Endothelial cell of umbilical vein (primary cell): Measurements from ENCODE around the gene TTLL11. TPM values are rescaled to one million over a fixed set of nuclear protein-coding genes. Genes with fewer than 3 reads are reported as not detected.

Source experiments
- BruUV-seq: library from RNA; stranded (reverse); fragments of 400-500 nt; replicated peaks from 2 replicates; lab custom pipeline; 2021; lab: Mats Ljungman, UMichigan
- CTCF ChIA-PET: fragments of 300-600, 350-600 bp; sonication (Branson Sonifier 250); formaldehyde crosslinking; loops from one replicate; lab custom pipeline; 2021; ENCODE audit warnings: antibody characterized with exemption, inconsistent platforms; lab: Charles Lee
- POLR2A ChIA-PET: fragments of 300-600, 350-600 bp; sonication (Branson Sonifier 250); formaldehyde crosslinking; loops from one replicate; lab custom pipeline; 2021; ENCODE audit warnings: antibody characterized with exemption, inconsistent platforms; lab: Charles Lee
- DNase-seq: peaks from one replicate; pipeline ENCODE4 v3.0.0-alpha.2; 2011; ENCODE audit warnings: low read depth, low spot score
- FAIRE-seq: peaks from 2 replicates; lab custom pipeline; 2011; peaks lifted over from hg19 to GRCh38; lab: Jason Lieb, UNC
- H2AFZ ChIP-seq: 2 replicates; pipeline ENCODE4 v1.6.0; 2012; ENCODE audit warnings: low read depth, low read length, control low read depth, inconsistent platforms
- H3K27ac ChIP-seq: 2 replicates; pipeline ENCODE4 v1.5.1; 2011; ENCODE audit warnings: low read depth, mild to moderate bottlenecking, control low read depth, low read length, moderate library complexity; ENCODE audit not compliant: insufficient read depth
- H3K27me3 ChIP-seq, 2 experiments: 2 replicates each; pipeline versions ENCODE4 v1.6.0 to v1.6.1; 2011; ENCODE audit warnings: low read length in 2 of 2, mixed read lengths in 1 of 2; ENCODE audit not compliant: control insufficient read depth in 2 of 2, insufficient read depth in 2 of 2
- H3K36me3 ChIP-seq, 2 experiments: 2 replicates in 1 of 2; 3 replicates in 1 of 2; pipeline ENCODE4 v1.5.1; 2011; ENCODE audit warnings: low read length in 2 of 2, mild to moderate bottlenecking in 1 of 2, moderate library complexity in 1 of 2; ENCODE audit not compliant: control insufficient read depth in 2 of 2, insufficient read depth in 2 of 2; ENCODE audit errors: extremely low read depth in 1 of 2
- H3K4me1 ChIP-seq: 3 replicates; pipeline ENCODE4 v1.5.1; 2011; ENCODE audit warnings: mild to moderate bottlenecking, low read length; ENCODE audit not compliant: control insufficient read depth, insufficient read depth; ENCODE audit errors: extremely low read depth
- H3K4me2 ChIP-seq: 2 replicates; pipeline ENCODE4 v1.6.1; 2011; ENCODE audit warnings: low read length, control low read depth, mixed read lengths; ENCODE audit not compliant: insufficient read depth
- H3K4me3 ChIP-seq, 3 experiments: fragments of 200-600 bp in 1 of 3; sonication (generic), shearing (Covaris generic) in 1 of 3; replicated peaks in 1 of 3; 2 replicates each; pipeline ENCODE4 v1.5.1; 2011 to 2016; ENCODE audit warnings: control low read depth in 3 of 3, low read length in 3 of 3, mild to moderate bottlenecking in 2 of 3, inconsistent platforms in 1 of 3, low read depth in 1 of 3, moderate library complexity in 1 of 3; ENCODE audit not compliant: insufficient read depth in 1 of 3
- H3K79me2 ChIP-seq: 2 replicates; pipeline ENCODE4 v1.6.0; 2012; ENCODE audit warnings: low read length, inconsistent platforms; ENCODE audit not compliant: control insufficient read depth, insufficient read depth
- H3K9ac ChIP-seq: replicated peaks from 2 replicates; pipeline ENCODE3; 2011; ENCODE audit warnings: low read length, control low read depth; ENCODE audit not compliant: insufficient read depth; ENCODE audit errors: extremely low read depth
- H3K9me1 ChIP-seq: replicated peaks from 3 replicates; pipeline ENCODE4 v1.6.0; 2011; ENCODE audit warnings: mild to moderate bottlenecking, low read length; ENCODE audit not compliant: control insufficient read depth, insufficient read depth; ENCODE audit errors: extremely low read depth
- H3K9me3 ChIP-seq: replicated peaks from 2 replicates; pipeline ENCODE4 v1.5.1; 2012; ENCODE audit warnings: low read length, inconsistent platforms; ENCODE audit not compliant: control insufficient read depth, insufficient read depth
- H4K20me1 ChIP-seq: replicated peaks from 2 replicates; pipeline ENCODE3; 2011; ENCODE audit warnings: mild to moderate bottlenecking, low read length; ENCODE audit not compliant: control insufficient read depth, insufficient read depth; ENCODE audit errors: extremely low read depth
- EZH2 ChIP-seq: IDR thresholded peaks from 2 replicates; pipeline ENCODE4 v1.6.1; 2012; ENCODE audit warnings: borderline replicate concordance, low read depth, mild to moderate bottlenecking, moderate library complexity, low read length, inconsistent platforms; ENCODE audit not compliant: severe bottlenecking
- FOS ChIP-seq: IDR thresholded peaks from 2 replicates; pipeline ENCODE4 v1.6.1; 2011; ENCODE audit warnings: mild to moderate bottlenecking, low read length, moderate library complexity, borderline replicate concordance; ENCODE audit not compliant: insufficient read depth
- GATA2 ChIP-seq: IDR thresholded peaks from 2 replicates; pipeline ENCODE4 v1.7.0; 2011; ENCODE audit warnings: low read depth, mild to moderate bottlenecking, moderate library complexity, mixed read lengths, low read length; ENCODE audit not compliant: insufficient read length, insufficient read depth
- JUN ChIP-seq: IDR thresholded peaks from 2 replicates; pipeline ENCODE4 v1.6.1; 2011; ENCODE audit warnings: borderline replicate concordance, low read depth; ENCODE audit not compliant: insufficient read length, insufficient read depth
- MYC ChIP-seq: IDR thresholded peaks from one replicate; pipeline ENCODE4 v1.6.1; 2011; ENCODE audit warnings: mild to moderate bottlenecking, low read depth, low read length
- POLR2A ChIP-seq: IDR thresholded peaks from 2 replicates; pipeline ENCODE4 v1.6.1; 2012; ENCODE audit warnings: low read depth, mild to moderate bottlenecking, control low read depth, low read length
- POLR2AphosphoS5 ChIP-seq: IDR thresholded peaks from 2 replicates; pipeline ENCODE4 v1.6.1; 2012; ENCODE audit warnings: low read depth, mild to moderate bottlenecking, control low read depth, low read length, moderate library complexity; ENCODE audit not compliant: insufficient read depth
- dilution Hi-C: fragments of 300-500 bp; cut with MboI; formaldehyde crosslinking; loops from one replicate; pipeline ENCODE4 v1.15.0; 2019; ENCODE audit warnings: low sequenced_read_pairs; ENCODE audit not compliant: extremely low pct_ligation_motif_present
- intact Hi-C: fragments of 100-400 bp; cut with micrococcal nuclease; formaldehyde crosslinking; loops from one replicate; pipeline ENCODE4 v1.10.0; 2022
- polyA plus RNA-seq, 4 experiments: library from polyadenylated mRNA; depleted of rRNA in 3 of 4; stranded (reverse) in 3 of 4; unstranded in 1 of 4; fragments of >200 nt; gene quantifications; 2 replicates each; pipeline versions ENCODE4 v1.2.1 to v1.2.3, GENCODE V29; 2011 to 2012; ENCODE audit warnings: missing spikeins in 1 of 4
- total RNA-seq: library from RNA; stranded (reverse); gene quantifications from 2 replicates; pipeline ENCODE4 v1.2.3, GENCODE V29; 2021
- TF ChIP-seq, protein P1 (sequence below): IDR thresholded peaks from 2 replicates; pipeline ENCODE4 v1.6.1; 2011; ENCODE audit not compliant: insufficient read depth, insufficient read length
- TF ChIP-seq, protein P2 (sequence below), 2 donors: IDR thresholded peaks; 1 replicate in 1 of 2; 2 replicates in 1 of 2; pipeline ENCODE4 v1.5.1; 2011; ENCODE audit warnings: low read length in 2 of 2, mild to moderate bottlenecking in 2 of 2, moderate library complexity in 2 of 2, control low read depth in 1 of 2, inconsistent platforms in 1 of 2, low read depth in 1 of 2; ENCODE audit not compliant: insufficient read depth in 1 of 2; ENCODE audit errors: extremely low read depth in 1 of 2

Gene TTLL11
- total and polyA plus RNA-seq, 2 donors (not counting 3 experiments of a cell fraction or from before 2014, with no cell fraction given) = 4.9 to 5.1 TPM

DNA sequence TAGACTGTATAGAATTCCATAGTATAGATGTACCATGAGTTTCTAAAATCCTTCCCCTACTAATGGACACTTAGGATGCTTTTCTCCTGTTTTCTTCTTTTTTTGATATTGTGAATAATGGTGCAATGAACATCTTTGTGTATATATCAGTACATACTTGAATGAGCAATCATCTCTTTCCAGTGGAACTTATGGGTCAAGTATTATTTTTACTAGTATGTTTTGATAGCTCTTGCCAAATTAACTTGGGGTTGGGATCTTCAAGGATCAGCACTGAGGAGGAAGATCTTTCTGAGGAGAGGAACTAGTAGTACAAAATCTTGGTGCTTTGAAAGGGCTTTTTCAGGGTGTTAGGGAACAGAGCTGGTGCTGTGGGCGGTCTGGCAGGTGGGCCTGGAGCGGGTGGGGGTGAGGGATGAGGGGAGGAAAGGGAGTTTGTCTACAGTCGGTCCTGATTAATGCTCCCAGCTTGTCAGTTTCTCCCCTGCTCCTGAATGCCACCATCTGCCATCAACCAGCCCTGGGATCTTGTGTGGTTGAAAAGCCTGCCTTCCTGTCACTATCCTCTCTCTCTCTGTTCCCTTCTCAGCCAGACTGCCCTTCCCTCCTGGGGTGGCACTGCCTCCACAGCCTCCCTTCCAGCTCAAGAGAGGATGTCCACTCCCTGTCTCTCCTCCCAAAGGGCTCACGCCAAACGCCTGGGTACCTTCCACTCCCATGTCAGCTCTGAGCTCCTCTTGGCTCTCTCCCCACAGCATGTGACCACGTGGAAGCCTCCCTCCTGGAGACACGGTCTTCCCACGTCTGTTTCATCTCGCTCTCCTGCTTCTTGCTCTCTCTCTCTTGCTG lies 255.8 kb downstream of the TTLL11 start:
- intact Hi-C loops = no loop called here
- ChIA-PET CTCF (interaction anchor here (1.5 kb wide), 2 partner anchors 12 to 291 kb away, joined by 3 to 4 read pairs; no protein-coding TSS in a partner anchor), POLR2A (no interaction called here)
- dilution Hi-C loops = no loop called here
- no peak overlapping the region for H2AFZ ChIP-seq
- H3K36me3 ChIP-seq = no peaks in the 10 kb centered on the region
- TF ChIP-seq MYC (no peak), GATA2 (no peak)
- H3K79me2 ChIP-seq = no peaks in the 10 kb centered on the region
- no peaks in the 10 kb centered on the region for H3K9me3 ChIP-seq
- H3K27me3 ChIP-seq = no peaks in the 10 kb centered on the region
- no peaks in the 10 kb centered on the region for H3K4me1 ChIP-seq
- BruUV-seq = no TSS peak
- H3K9ac ChIP-seq = no peak overlapping the region
- no peaks in the 10 kb centered on the region for H4K20me1 ChIP-seq
- DNase-seq (no peak), FAIRE-seq (no peak)
- H3K27ac ChIP-seq = no peak overlapping the region
- H3K4me2 ChIP-seq = no peak overlapping the region
- no peaks in the 10 kb centered on the region for H3K9me1 ChIP-seq
- H3K4me3 ChIP-seq = no peak overlapping the region

DNA sequence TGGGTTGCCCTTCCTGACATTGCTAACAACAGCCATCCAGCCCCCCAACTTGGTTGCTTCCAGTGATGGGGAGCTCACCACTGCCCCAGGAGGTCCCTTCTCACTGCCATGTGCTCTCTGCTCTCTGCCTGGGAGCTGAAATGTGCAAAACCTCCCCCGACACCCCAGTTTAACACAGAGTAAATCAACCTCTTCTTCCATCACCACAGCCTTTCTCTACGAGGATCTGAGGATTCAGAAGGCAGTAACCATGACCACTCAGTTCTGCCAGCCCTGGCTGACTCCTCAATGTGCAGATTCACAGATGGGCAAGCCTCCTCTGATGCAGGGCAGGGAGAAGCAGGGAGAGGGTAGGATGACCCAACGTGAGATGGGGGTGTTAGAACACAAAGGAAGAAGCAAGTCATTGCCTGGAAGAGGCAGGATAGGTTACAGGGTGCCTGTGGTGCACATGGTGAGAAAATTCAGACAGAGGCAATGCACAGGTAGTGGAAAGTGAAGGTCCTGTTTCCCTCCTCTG lies 256.7 kb downstream of the TTLL11 start:
- H3K27me3 ChIP-seq = no peaks in the 10 kb centered on the region
- no peak overlapping the region for H3K27ac ChIP-seq
- TF ChIP-seq POLR2AphosphoS5 = no peak
- TF ChIP-seq JUN = no peak
- no peak for TF ChIP-seq GATA2
- no peak for TF ChIP-seq FOS
- TF ChIP-seq, protein P1, sequence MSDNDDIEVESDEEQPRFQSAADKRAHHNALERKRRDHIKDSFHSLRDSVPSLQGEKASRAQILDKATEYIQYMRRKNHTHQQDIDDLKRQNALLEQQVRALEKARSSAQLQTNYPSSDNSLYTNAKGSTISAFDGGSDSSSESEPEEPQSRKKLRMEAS = no peak
- TF ChIP-seq MYC = no peak
- TF ChIP-seq, protein P2, sequence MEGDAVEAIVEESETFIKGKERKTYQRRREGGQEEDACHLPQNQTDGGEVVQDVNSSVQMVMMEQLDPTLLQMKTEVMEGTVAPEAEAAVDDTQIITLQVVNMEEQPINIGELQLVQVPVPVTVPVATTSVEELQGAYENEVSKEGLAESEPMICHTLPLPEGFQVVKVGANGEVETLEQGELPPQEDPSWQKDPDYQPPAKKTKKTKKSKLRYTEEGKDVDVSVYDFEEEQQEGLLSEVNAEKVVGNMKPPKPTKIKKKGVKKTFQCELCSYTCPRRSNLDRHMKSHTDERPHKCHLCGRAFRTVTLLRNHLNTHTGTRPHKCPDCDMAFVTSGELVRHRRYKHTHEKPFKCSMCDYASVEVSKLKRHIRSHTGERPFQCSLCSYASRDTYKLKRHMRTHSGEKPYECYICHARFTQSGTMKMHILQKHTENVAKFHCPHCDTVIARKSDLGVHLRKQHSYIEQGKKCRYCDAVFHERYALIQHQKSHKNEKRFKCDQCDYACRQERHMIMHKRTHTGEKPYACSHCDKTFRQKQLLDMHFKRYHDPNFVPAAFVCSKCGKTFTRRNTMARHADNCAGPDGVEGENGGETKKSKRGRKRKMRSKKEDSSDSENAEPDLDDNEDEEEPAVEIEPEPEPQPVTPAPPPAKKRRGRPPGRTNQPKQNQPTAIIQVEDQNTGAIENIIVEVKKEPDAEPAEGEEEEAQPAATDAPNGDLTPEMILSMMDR (IDR thresholded peaks at IDR 0.05; ENCODE audit: extremely low read depth in 1 of 2, insufficient read depth in 1 of 2, low read depth in 1 of 2, low read length in 2 of 2) = no peak
- TF ChIP-seq EZH2 = no peak
- TF ChIP-seq POLR2A = no peak
- no peaks in the 10 kb centered on the region for H4K20me1 ChIP-seq
- DNase-seq (no peak), FAIRE-seq (no peak)
- ChIA-PET POLR2A (no interaction called here), CTCF (interaction anchor here (1.5 kb wide), 2 partner anchors 11 to 291 kb away, joined by 3 to 4 read pairs; no protein-coding TSS in a partner anchor)
- no peaks in the 10 kb centered on the region for H3K9me3 ChIP-seq
- H3K9me1 ChIP-seq = no peaks in the 10 kb centered on the region
- no peaks in the 10 kb centered on the region for H3K36me3 ChIP-seq
- H3K79me2 ChIP-seq = no peaks in the 10 kb centered on the region
- H3K4me1 ChIP-seq = no peaks in the 10 kb centered on the region
- no peak overlapping the region for H3K4me3 ChIP-seq
- BruUV-seq = no TSS peak
- H3K4me2 ChIP-seq = no peak overlapping the region
- no peak overlapping the region for H2AFZ ChIP-seq
- dilution Hi-C loops (no loop called here), intact Hi-C loops (no loop called here)
- no peak overlapping the region for H3K9ac ChIP-seq
